H1 (cell line): ENCODE measurements around the gene TCEANC. TPM values are rescaled to one million over a fixed set of nuclear protein-coding genes. Genes with fewer than 3 reads are reported as not detected.

Source experiments
- CTCF ChIA-PET: fragments of 300-600 bp; sonication (Branson Sonifier 250); formaldehyde crosslinking; loops from one replicate; lab custom pipeline; 2021; ENCODE audit not compliant: partially characterized antibody; lab: Charles Lee
- POLR2A ChIA-PET: fragments of 300-600 bp; sonication (Branson Sonifier 250); formaldehyde crosslinking; loops from one replicate; lab custom pipeline; 2021; ENCODE audit warnings: inconsistent platforms; ENCODE audit not compliant: partially characterized antibody; lab: Charles Lee
- DNase-seq, 2 experiments: peaks; one replicate each; pipeline versions ENCODE4 v3.0.0 to v3.0.0-alpha.2; 2010 to 2022; ENCODE audit warnings: low spot score in 2 of 2, low read depth in 1 of 2, mixed read lengths in 1 of 2
- FAIRE-seq: peaks from 2 replicates; lab custom pipeline; 2011; peaks lifted over from hg19 to GRCh38; lab: Jason Lieb, UNC
- H2AFZ ChIP-seq: 2 replicates; pipeline ENCODE4 v1.8.1; 2012; ENCODE audit warnings: low read length, inconsistent platforms
- H2AK5ac ChIP-seq: 2 replicates; pipeline ENCODE4 v1.6.1; 2013; ENCODE audit warnings: low read depth, low read length
- H2BK120ac ChIP-seq: replicated peaks from 2 replicates; pipeline ENCODE3; 2013; ENCODE audit warnings: low read depth, low read length, inconsistent platforms
- H2BK12ac ChIP-seq: 2 replicates; pipeline ENCODE4 v1.6.1; 2013; ENCODE audit warnings: low read depth, low read length
- H2BK15ac ChIP-seq: 2 replicates; pipeline ENCODE4 v1.6.1; 2013; ENCODE audit warnings: low read length
- H2BK20ac ChIP-seq: 2 replicates; pipeline ENCODE4 v1.6.1; 2013; ENCODE audit warnings: low read length
- H2BK5ac ChIP-seq: 2 replicates; pipeline ENCODE4 v1.6.1; 2013; ENCODE audit warnings: low read depth, low read length
- H3K14ac ChIP-seq: 2 replicates; pipeline ENCODE4 v1.6.1; 2013; ENCODE audit warnings: inconsistent platforms; ENCODE audit not compliant: insufficient read length
- H3K18ac ChIP-seq: 2 replicates; pipeline ENCODE4 v1.6.1; 2013; ENCODE audit warnings: low read length; ENCODE audit errors: extremely low read depth
- H3K23ac ChIP-seq: 2 replicates; pipeline ENCODE4 v1.6.1; 2013; ENCODE audit warnings: inconsistent platforms; ENCODE audit not compliant: insufficient read length
- H3K23me2 ChIP-seq: 2 replicates; pipeline ENCODE4 v1.6.1; 2013; ENCODE audit warnings: low read depth, low read length
- H3K27ac ChIP-seq: 2 replicates; pipeline ENCODE4 v1.6.1; 2011; ENCODE audit warnings: low read depth, low read length, inconsistent platforms
- H3K27me3 ChIP-seq, 4 experiments: replicated peaks in 1 of 4; 1 replicate in 1 of 4; 2 replicates in 3 of 4; pipeline versions ENCODE4 v1.6.1 to v1.8.1; 2011 to 2013; ENCODE audit warnings: low read length in 3 of 4, mild to moderate bottlenecking in 3 of 4, inconsistent platforms in 2 of 4, mixed read lengths in 2 of 4, moderate library complexity in 1 of 4; ENCODE audit not compliant: control insufficient read depth in 3 of 4, insufficient read depth in 3 of 4; ENCODE audit errors: extremely low read depth in 1 of 4
- H3K36me3 ChIP-seq, 4 experiments: 2 replicates each; pipeline versions ENCODE4 v1.6.1 to v1.8.1; 2011 to 2013; ENCODE audit warnings: mild to moderate bottlenecking in 4 of 4, low read length in 3 of 4, moderate library complexity in 2 of 4, control low read depth in 1 of 4, inconsistent platforms in 1 of 4; ENCODE audit not compliant: insufficient read depth in 4 of 4, control insufficient read depth in 2 of 4
- H3K4ac ChIP-seq: replicated peaks from 2 replicates; pipeline ENCODE3; 2013; ENCODE audit warnings: low read length, low read depth, mixed read lengths, inconsistent platforms; ENCODE audit not compliant: insufficient read length
- H3K4me1 ChIP-seq, 4 experiments: replicated peaks in 1 of 4; 1 replicate in 1 of 4; 2 replicates in 3 of 4; pipeline versions ENCODE4 v1.6.1 to v1.8.1; 2011 to 2013; ENCODE audit warnings: low read length in 3 of 4, inconsistent platforms in 2 of 4, mixed read lengths in 1 of 4; ENCODE audit not compliant: insufficient read depth in 4 of 4, control insufficient read depth in 3 of 4
- H3K4me2 ChIP-seq, 2 experiments: 2 replicates each; pipeline versions ENCODE4 v1.6.1 to v1.8.1; 2011 to 2013; ENCODE audit warnings: low read depth in 2 of 2, low read length in 2 of 2, control low read depth in 1 of 2, inconsistent platforms in 1 of 2, mild to moderate bottlenecking in 1 of 2; ENCODE audit not compliant: insufficient read depth in 1 of 2
- H3K4me3 ChIP-seq, 4 experiments: fragments of 200-600, 300-600 bp in 1 of 4; sonication (generic), shearing (Covaris generic), sonication (Bioruptor Twin) in 1 of 4; 2 replicates each; pipeline versions ENCODE4 v1.5.1 to v1.8.1; 2011 to 2016; ENCODE audit warnings: low read length in 4 of 4, low read depth in 3 of 4, control low read depth in 2 of 4, inconsistent platforms in 2 of 4, mild to moderate bottlenecking in 2 of 4, mixed read lengths in 1 of 4, moderate library complexity in 1 of 4; ENCODE audit not compliant: insufficient read depth in 2 of 4; ENCODE audit errors: extremely low read depth in 1 of 4
- H3K56ac ChIP-seq: replicated peaks from 2 replicates; pipeline ENCODE3; 2013; ENCODE audit warnings: low read depth, mild to moderate bottlenecking, mixed read lengths, low read length, inconsistent platforms; ENCODE audit not compliant: insufficient read length
- H3K79me1 ChIP-seq: 2 replicates; pipeline ENCODE4 v1.6.1; 2013; ENCODE audit warnings: low read depth, low read length, control low read depth
- H3K79me2 ChIP-seq, 2 experiments: 2 replicates each; pipeline versions ENCODE4 v1.6.1 to v1.8.1; 2012 to 2013; ENCODE audit warnings: low read length in 2 of 2, mild to moderate bottlenecking in 2 of 2, inconsistent platforms in 1 of 2; ENCODE audit not compliant: insufficient read depth in 2 of 2, control insufficient read depth in 1 of 2
- H3K9ac ChIP-seq, 4 experiments: replicated peaks in 1 of 4; 1 replicate in 1 of 4; 2 replicates in 3 of 4; pipeline versions ENCODE4 v1.6.1 to v1.8.1; 2011 to 2013; ENCODE audit warnings: low read depth in 3 of 4, low read length in 3 of 4, control low read depth in 2 of 4, mild to moderate bottlenecking in 2 of 4, moderate library complexity in 2 of 4, inconsistent platforms in 1 of 4; ENCODE audit errors: extremely low read depth in 1 of 4
- H3K9me3 ChIP-seq, 2 experiments: 2 replicates each; pipeline versions ENCODE4 v1.6.1 to v1.8.1; 2012 to 2013; ENCODE audit warnings: mild to moderate bottlenecking in 2 of 2, moderate library complexity in 2 of 2, control low read depth in 1 of 2, inconsistent platforms in 1 of 2, low read depth in 1 of 2, low read length in 1 of 2, mixed read lengths in 1 of 2; ENCODE audit not compliant: insufficient read depth in 2 of 2
- H4K20me1 ChIP-seq, 2 experiments: replicated peaks in 1 of 2; 2 replicates each; pipeline versions ENCODE3 to v1.8.1; 2011 to 2013; ENCODE audit warnings: inconsistent platforms in 2 of 2, low read length in 2 of 2, mild to moderate bottlenecking in 1 of 2; ENCODE audit not compliant: insufficient read depth in 2 of 2, control insufficient read depth in 1 of 2
- H4K5ac ChIP-seq: 2 replicates; pipeline ENCODE4 v1.6.1; 2013; ENCODE audit warnings: low read length, low read depth, mixed read lengths, inconsistent platforms; ENCODE audit not compliant: insufficient read length
- H4K8ac ChIP-seq: 2 replicates; pipeline ENCODE4 v1.8.0; 2013; ENCODE audit warnings: mild to moderate bottlenecking, moderate library complexity, low read length, inconsistent platforms; ENCODE audit not compliant: insufficient read depth; ENCODE audit errors: extremely low read depth
- H4K91ac ChIP-seq: replicated peaks from 2 replicates; pipeline ENCODE3; 2013; ENCODE audit warnings: low read length, mixed read lengths, inconsistent platforms; ENCODE audit not compliant: insufficient read length
- ATF3 ChIP-seq: IDR thresholded peaks from 2 replicates; pipeline ENCODE4 v1.6.1; 2011; ENCODE audit warnings: low read depth, mild to moderate bottlenecking, low read length; ENCODE audit not compliant: insufficient read depth
- BACH1 ChIP-seq: IDR thresholded peaks from 2 replicates; pipeline ENCODE4 v1.6.1; 2012; ENCODE audit warnings: low read length, improper control_type of control experiment
- BCL11A ChIP-seq, 2 experiments: IDR thresholded peaks; one replicate each; pipeline ENCODE4 v1.6.1; 2011; ENCODE audit warnings: low read depth in 2 of 2, low read length in 2 of 2, mild to moderate bottlenecking in 2 of 2
- CEBPB ChIP-seq: IDR thresholded peaks from 2 replicates; pipeline ENCODE4 v1.6.1; 2012; ENCODE audit warnings: low read depth, low read length
- CHD1 ChIP-seq: IDR thresholded peaks from 2 replicates; pipeline ENCODE4 v1.6.1; 2012; ENCODE audit warnings: low read depth, low read length, improper control_type of control experiment
- CREB1 ChIP-seq: IDR thresholded peaks from 2 replicates; pipeline ENCODE4 v1.6.1; 2012; ENCODE audit warnings: inconsistent platforms
- EGR1 ChIP-seq: IDR thresholded peaks from 2 replicates; pipeline ENCODE4 v1.6.1; 2011; ENCODE audit warnings: low read depth, low read length, borderline replicate concordance
- NANOG ChIP-seq: IDR thresholded peaks from 2 replicates; pipeline ENCODE4 v1.6.1; 2011; ENCODE audit warnings: low read length, low read depth, mild to moderate bottlenecking, inconsistent platforms; ENCODE audit not compliant: insufficient read depth, poor library complexity, severe bottlenecking
- PHF8 ChIP-seq: fragments of 200-600 bp; sonication (generic); conservative IDR thresholded peaks from 2 replicates; pipeline ENCODE4 v1.7.1; 2012; ENCODE audit warnings: low read depth, mild to moderate bottlenecking, inconsistent platforms, low read length, moderate library complexity
- SIRT6 ChIP-seq: IDR thresholded peaks from one replicate; pipeline ENCODE4 v1.7.1; 2012; ENCODE audit warnings: low read length, inconsistent platforms
- TAF7 ChIP-seq: optimal IDR thresholded peaks from 2 replicates; pipeline ENCODE3; 2011; ENCODE audit warnings: low read depth, mild to moderate bottlenecking, inconsistent platforms, low read length, moderate library complexity, borderline replicate concordance
- YY1 ChIP-seq: IDR thresholded peaks from 2 replicates; pipeline ENCODE4 v1.6.1; 2011; ENCODE audit warnings: low read depth, mild to moderate bottlenecking, low read length
- WGBS, 2 experiments: shearing (Covaris generic) in 1 of 2; methylation state at CpG; one replicate each; pipeline versions ENCODE4 v1.1.6 to v1.1.7; 2013 to 2015; ENCODE audit warnings: low lambda C conversion rate in 2 of 2, mixed read lengths in 2 of 2, inconsistent platforms in 1 of 2, low coverage in 1 of 2, missing lambda C conversion rate in 1 of 2; ENCODE audit not compliant: insufficient replicate concordance in 2 of 2, insufficient coverage in 1 of 2, insufficient read length in 1 of 2; ENCODE audit errors: extremely low coverage in 1 of 2, missing lambda C conversion rate in 1 of 2; 5-methylcytosine and 5-hydroxymethylcytosine counted together
- polyA plus RNA-seq, 7 experiments: library from polyadenylated mRNA; depleted of rRNA in 3 of 7; stranded (reverse) in 5 of 7; unstranded in 2 of 7; fragments of >200 nt in 5 of 7; fragments of 200-250 nt in 2 of 7; gene quantifications; 1 replicate in 5 of 7; 2 replicates in 1 of 7; 4 replicates in 1 of 7; pipeline versions ENCODE4 v1.2.1 to v1.2.3, GENCODE V29; 2011 to 2013; ENCODE audit warnings: missing spikeins in 2 of 7, mixed read lengths in 2 of 7
- total RNA-seq: library from RNA; stranded (reverse); fragmentation: NEBNext Ultra II Directional; extraction: Animal tissue kit (Norgen Biotek cat#: 25700); gene quantifications from 2 replicates; pipeline ENCODE4 v1.2.1, GENCODE V29; 2021
- TF ChIP-seq, protein P1 (sequence below): IDR thresholded peaks from 2 replicates; pipeline ENCODE4 v1.6.1; 2012; ENCODE audit warnings: inconsistent platforms

Gene TCEANC
- total and polyA plus RNA-seq, 2 of the 8 experiments (the other 6 are each of a cell fraction or from before 2014, with no cell fraction given): 0.88 to 2.0 TPM

DNA sequence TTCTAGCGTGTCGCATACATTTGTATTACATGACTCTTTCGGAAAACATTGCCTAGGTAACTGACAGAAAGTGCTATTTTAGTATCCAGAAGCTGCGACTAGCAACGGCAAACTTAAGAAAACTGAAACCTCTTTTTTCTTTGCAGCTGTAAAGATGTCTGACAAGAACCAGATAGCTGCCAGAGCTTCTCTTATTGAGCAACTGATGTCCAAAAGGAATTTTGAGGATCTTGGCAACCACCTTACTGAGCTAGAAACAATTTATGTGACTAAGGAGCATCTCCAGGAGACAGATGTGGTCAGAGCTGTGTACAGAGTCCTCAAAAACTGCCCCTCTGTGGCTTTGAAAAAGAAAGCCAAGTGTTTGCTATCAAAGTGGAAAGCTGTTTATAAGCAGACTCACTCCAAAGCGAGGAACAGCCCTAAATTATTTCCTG lies 9.4 kb downstream of the TCEANC start:
- H2BK12ac ChIP-seq: no peak overlapping the region
- no peak overlapping the region for H3K4ac ChIP-seq
- H2BK5ac ChIP-seq: no peak overlapping the region
- H3K27me3 ChIP-seq: no peaks in the 10 kb centered on the region
- H2BK120ac ChIP-seq: no peak overlapping the region
- no peaks in the 10 kb centered on the region for H3K23me2 ChIP-seq
- TF ChIP-seq CHD1 (no peak), ATF3 (no peak), PHF8 (no peak), SIRT6 (no peak), EGR1 (no peak), BCL11A (IDR thresholded peaks at IDR 0.05; ENCODE audit: low read depth in 2 of 2, low read length in 2 of 2) (no peak), BACH1 (no peak), TAF7 (no peak), CEBPB (no peak), YY1 (no peak), NANOG (no peak), CREB1 (no peak)
- TF ChIP-seq, protein P1, sequence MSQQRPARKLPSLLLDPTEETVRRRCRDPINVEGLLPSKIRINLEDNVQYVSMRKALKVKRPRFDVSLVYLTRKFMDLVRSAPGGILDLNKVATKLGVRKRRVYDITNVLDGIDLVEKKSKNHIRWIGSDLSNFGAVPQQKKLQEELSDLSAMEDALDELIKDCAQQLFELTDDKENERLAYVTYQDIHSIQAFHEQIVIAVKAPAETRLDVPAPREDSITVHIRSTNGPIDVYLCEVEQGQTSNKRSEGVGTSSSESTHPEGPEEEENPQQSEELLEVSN: no peak
- no peak overlapping the region for H3K9ac ChIP-seq
- H3K79me2 ChIP-seq: no peaks in the 10 kb centered on the region
- no peaks in the 10 kb centered on the region for H3K79me1 ChIP-seq
- ChIA-PET POLR2A (no interaction called here), CTCF (interaction anchor here (0.6 to 1.5 kb wide), 4 partner anchors 16 to 696 kb away, joined by 3 to 4 read pairs (median 3); partner anchors contain the start of genes OFD1 and TRAPPC2)
- H3K56ac ChIP-seq: no peak overlapping the region
- no peak overlapping the region for H3K23ac ChIP-seq
- H2AFZ ChIP-seq: no peak overlapping the region
- no peak overlapping the region for H3K4me3 ChIP-seq
- H4K5ac ChIP-seq: no peak overlapping the region
- H4K91ac ChIP-seq: no peak overlapping the region
- no peak overlapping the region for H3K18ac ChIP-seq
- no peaks in the 10 kb centered on the region for H3K9me3 ChIP-seq
- H3K4me2 ChIP-seq: no peak overlapping the region
- no peak overlapping the region for H2AK5ac ChIP-seq
- no peak overlapping the region for H3K27ac ChIP-seq
- H4K20me1 ChIP-seq: no peaks in the 10 kb centered on the region
- H4K8ac ChIP-seq: no peak overlapping the region
- peaks cover 0 to 3% (median 0%) of the 10 kb centered on the region in 4 experiments; a peak in 4 of 8 replicates for H3K36me3 ChIP-seq
- H3K4me1 ChIP-seq: no peaks in the 10 kb centered on the region
- no peak overlapping the region for H2BK15ac ChIP-seq
- DNase-seq (no peak), FAIRE-seq (no peak)
- no peak overlapping the region for H2BK20ac ChIP-seq
- no peak overlapping the region for H3K14ac ChIP-seq
- 87% methylated on average over 6 of the region's 6 CpGs; no CpG with 5 or more reads in 1 of the 2 experiments for WGBS, 2 experiments
